ENCODE results near the gene BRAT1.
A peak's percentile ranks its signal among the peaks of the same experiment; 100 is the strongest.
"Not testable (repeated sequence)": the region's sequence is repeated elsewhere in the genome, so short reads cannot be mapped to it uniquely, and the experiment has no call there.

The BRAT1 gene

DNA sequence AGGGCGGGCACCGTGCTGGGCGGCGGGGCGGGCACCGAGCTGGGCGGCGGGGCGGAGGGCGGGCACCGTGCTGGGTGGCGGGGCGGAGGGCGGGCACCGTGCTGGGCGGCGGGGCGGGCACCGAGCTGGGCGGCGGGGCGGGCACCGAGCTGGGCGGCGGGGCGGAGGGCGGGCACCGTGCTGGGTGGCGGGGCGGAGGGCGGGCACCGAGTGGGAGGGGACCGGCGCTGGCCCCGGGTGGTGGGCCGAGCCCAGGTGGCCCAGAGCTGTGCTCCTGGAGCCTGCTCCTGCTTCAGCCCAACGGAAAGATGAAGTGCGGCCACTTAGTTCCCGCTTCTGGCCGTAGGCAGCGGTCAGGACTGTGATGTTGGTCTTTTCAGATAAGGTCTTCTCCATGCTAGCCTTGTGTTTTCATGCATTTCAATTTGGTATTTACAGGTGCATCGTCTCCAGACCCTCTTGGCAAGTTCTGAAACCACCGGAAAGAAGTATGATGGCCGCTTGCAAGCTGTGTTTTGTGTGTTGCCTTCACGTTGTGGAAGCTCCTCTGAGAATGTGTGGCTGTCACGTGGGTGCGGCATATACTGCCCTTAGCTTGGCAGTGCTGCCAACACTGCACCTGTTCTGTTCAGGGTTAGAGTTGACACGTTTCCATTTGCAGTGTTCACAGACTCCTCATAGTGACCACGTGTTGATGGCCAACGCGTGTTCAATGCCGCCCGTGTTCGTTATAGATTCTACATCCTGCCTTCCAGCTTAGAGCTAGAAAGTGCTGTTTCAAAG is 28.7 kb upstream of the BRAT1 start:
- no peak for DNase-seq (ENCODE audit: low spot score)

DNA sequence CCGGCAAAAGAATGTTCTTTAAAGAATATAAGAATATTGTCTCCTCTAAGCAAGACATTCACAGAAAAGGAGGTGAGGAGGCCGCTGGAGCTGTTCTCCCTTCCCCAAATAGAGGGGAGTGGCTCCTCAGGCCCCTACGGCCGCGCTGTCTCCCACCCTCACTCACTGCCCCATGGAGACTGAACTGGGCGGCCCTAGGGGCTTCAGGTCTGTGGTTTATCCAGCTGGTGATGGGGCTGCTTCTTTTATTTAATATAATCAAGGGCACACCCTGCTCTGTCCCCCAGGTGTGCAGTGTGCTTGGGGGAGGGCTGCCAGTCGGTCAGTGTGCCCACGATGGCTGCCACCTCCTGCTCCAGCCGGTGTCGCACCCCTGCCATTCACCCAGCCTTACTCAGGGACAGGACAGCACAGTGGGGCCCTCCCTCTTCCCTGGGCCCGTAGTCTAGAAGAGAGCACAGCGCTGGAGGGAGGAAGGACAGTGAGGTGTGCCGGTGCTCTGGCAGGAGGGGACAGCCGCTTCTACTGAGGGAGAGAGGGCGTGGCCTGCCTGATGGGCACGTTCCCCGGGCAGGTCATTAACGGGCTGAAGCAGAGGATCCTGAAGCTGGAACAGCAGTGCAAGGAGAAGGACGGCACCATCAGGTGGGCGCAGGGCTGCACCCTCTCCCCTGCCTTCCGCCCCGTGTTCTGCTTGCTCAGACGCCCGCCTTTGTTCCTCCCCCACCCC is 26.8 kb upstream of the BRAT1 start:
- DNase-seq (ENCODE audit: low spot score), result no peak

DNA sequence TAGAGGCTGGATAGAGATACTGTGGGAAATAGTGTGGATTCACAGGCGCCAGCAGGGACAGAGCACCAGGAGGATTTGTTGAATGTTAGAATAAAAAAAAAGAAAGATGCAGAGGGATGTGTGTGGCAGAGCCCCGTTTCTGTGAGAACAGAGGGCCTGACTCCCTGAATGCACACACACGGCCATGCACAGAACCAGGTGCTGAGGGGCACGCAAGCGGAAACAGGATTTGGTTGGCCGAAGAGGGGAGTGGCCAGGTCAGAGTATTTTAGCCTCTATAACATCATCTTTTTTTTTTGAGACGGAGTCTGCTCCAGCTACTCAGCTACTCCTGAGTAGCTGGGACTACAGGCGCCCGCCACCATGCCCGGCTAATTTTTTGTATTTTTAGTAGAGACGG is 25.3 kb upstream of the BRAT1 start:
- DNase-seq (ENCODE audit: low spot score), result no peak

DNA sequence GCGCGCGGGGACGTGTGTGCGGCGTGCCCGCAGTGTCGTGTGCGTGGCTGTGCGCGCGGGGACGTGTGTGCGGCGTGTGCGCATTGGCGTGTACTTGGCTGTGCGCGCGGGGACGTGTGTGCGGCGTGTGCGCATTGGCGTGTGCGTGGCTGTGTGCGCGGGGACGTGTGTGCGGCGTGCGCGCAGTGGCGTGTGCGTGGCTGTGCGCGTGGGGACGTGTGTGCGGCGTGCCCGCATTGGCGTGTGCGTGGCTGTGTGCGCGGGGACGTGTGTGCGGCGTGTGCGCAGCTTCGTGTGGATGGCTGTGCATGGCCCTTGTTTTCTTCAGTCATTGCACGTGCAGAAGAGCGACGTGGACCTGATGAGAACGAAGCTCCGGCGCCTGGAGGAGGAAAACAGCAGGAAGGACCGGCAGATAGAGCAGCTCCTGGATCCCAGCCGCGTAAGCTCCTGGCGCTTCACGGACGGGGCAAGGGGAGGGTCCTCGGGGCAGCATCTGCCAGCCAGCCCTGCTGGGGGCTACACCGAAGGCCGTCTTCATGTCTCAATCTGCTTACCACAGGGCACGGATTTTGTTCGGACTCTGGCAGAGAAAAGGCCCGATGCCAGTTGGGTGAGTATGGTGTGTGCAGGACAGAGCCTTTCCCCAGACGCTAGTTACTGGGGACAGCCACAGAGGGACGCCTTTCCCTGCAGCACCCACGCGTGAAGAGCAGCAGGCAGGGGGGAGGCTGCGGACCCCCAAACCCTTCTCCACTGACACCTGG is 22.8 kb upstream of the BRAT1 start:
- no peak for DNase-seq (ENCODE audit: low spot score)

DNA sequence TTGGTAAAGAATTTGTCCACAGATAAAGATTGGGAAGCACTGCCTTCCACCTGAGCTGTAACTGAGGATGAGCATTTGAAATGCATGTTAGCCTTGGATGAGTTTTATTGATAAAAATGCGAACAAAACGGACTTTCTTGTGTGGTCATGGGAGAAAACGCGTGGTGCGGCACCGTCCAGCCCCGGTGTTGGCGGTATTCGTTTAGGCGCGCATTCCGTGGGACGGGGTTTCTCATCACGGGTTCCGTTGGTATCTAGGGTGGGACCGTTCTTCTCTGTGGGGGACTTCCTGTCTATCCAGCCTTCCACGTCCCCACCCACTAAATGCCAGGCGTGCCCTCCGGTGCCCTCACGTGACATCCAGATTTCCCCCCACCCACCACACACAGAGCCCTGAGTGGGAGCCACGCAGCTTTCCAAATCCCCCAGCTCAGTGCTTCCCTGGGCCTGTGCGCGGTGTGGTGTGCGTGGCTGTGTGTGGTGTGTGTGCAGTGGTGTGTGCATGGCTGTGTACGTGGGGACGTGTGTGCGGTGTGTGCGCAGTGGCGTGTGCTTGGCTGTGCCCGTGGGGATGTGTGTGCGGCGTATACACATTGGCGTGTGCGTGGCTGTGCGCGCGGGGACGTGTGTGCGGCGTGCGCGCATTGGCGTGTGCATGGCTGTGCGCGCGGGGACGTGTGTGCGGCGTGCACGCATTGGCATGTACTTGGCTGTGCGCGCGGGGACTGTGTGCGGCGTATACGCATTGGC is 21.6 kb upstream of the BRAT1 start:
- no peak for DNase-seq (ENCODE audit: low spot score)

DNA sequence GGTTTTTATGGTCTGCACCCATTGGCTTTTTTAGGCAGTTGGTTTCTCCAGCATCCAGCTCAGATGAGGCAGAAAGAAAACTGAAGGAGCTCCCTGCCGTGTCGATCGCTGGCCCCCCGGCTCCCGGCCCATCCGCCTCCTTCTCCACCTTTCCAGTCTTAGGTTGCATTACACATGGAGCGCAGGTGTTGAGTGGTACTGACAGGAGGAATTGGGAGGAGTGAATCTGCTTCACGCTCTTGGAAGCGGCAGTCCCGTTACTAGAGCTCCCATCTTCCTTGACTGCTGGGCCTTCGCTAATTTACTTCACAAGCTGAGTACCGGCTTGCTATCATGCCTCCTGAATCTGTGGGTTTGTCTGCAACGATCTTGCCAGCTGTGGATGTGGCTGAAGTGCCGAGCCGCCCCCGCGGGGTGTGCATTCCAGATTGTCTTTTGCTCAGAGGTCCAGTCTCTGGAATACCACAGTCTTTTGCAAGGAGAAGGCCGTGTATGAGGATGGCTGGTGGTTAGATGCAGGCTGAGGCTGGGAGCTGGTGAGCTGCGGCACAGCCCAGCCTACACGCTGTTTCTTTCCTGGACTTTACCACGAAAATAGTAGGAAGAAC is 20.5 kb upstream of the BRAT1 start:
- DNase-seq (ENCODE audit: low spot score), result no peak

DNA sequence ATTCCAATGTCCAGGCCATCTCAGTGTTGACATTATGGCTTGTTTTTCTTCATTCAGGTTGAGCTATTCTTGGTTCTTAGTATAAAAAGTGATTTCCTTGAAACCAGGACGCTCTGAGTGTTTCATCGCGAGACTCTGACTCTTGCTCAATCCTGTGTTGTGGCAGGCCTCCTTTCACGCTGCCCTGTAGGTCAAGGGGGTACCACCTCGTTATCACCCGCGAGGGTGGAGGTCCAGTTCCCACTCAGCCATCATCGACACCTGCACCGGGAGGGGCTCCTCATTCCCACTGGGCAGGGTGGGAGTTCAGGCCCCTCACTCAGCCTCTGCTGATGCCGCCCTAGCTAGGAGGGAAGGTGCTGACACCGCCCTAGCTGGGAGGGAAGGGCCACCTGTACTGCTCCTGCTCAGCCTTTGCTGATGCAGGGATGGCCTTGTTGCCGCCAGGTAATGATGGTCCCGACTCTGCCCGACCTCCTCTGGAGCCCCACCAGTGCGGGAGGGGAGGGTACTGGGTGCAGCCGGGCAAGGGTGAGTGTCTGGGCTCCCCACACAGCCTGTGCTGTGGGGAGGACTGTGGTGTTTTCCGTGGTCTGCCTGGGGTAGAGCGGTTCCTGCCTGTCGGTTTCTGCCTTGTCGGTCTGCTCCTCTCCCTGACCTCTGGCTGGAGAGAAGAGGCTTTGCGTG is 19.9 kb upstream of the BRAT1 start:
- DNase-seq (ENCODE audit: low spot score), result no peak

DNA sequence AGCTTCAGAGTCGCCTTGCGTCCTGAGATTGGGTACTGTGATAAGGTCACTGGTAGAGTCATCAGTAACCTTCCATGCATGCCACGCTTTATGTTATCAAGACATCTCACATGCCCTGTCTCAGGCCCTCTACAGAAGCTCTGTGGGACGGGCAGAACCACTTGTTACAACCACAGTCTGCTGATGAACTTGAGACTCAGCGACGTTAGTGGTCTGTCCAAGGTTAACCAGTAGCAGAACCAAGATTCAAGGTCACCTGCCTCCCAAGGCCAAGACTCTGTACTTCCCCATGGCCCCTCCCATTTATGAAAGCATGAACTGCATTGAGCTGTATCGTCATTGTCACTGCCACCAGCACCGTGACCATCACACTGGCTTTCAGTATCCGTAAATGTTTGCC is 18.4 kb upstream of the BRAT1 start:
- no peak for DNase-seq (ENCODE audit: low spot score)

DNA sequence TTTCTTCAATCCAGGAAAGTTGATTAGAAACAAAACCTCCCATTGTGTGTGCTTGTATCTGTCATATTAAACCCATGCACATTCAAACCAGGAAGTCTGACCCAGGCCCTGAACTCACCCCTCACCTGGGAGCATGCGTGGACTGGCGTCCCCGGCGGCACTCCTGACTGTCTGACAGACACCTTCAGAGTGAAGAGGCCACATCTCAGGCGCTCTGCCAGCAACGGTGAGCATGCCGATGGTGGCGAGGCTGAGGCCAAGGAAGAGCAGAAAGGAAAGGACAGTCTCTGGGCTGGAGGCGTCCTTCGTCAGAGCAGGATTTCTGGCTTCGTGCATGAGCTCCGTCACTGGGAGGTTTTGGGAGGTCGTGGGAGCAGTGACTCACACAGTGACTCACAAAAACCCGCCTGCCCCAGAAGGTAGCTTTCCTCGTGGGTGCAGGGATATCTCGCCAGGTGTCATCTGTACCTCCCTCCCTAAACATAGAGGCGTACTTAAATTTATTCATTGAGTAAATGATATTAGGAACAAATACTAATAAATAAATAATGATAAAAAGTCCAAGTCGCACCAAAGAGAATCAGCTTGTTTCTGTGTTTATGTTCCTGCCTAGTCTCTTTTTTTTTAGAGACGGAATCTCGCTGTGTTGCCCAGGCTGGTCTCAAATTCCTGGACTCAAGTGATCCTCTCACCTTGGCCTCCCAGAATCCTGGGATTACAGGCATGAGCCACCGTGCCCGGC is 16.9 kb upstream of the BRAT1 start:
- peak; percentile 83 for DNase-seq (ENCODE audit: low spot score)

DNA sequence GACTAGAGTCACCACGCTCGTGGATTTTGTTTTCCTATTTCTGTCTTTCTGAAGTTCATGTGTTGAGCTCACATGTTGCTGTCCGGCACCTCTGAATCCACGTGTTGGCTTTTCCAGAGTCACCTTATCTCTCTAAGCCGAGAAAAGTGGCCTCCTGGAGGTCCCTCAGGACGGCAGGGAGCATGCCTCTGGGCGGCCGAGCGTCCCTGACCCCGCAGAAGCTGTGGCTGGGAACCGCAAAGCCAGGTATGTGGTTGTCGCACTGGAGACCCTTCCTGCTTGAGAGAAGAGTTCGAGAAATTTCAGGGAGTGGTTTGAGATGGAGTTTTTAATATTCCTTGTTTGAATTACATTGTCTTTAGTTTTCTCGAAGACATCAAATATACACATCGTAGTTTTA is 16.1 kb upstream of the BRAT1 start:
- DNase-seq (ENCODE audit: low spot score), result no peak

DNA sequence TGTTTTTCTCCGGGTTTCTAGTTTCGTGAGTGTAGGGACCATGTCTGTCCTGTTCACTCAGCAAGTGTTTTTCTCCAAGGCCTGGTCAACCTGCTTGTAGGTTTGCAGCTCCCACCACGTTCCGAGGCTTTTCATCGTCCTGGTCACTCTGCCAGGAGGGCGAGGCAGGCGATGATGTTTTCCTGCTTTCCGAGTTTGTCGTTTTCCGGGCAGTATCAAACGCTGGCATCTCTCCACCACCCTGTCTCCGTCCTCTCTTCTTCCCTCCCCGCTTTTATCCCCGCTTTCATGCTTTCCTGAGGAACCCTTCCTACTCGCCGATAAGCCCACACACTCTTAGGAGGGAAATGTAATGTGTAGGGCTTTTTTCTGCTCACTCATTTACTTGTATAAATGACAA is 14.7 kb upstream of the BRAT1 start:
- DNase-seq (ENCODE audit: low spot score), result no peak

DNA sequence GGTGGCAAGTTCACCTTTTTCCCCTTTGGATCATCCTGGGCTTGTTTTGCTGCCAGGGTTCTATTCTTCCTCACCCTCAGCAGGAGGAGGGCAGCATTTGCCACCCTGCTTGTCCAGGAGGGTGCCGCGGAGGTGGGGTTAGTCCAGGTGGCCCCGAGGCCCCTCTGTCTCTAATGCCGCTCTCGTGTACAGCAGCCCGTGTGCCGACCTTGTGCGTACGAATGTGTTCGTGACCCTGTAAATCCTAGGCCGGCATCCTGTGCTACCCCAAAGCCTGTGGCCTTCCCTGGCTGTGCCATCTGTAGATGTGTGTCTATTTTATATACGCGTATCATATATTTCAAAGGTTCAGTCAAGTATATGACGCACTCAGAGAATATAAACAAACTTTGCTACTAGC is 14.1 kb upstream of the BRAT1 start:
- DNase-seq (ENCODE audit: low spot score), result no peak

DNA sequence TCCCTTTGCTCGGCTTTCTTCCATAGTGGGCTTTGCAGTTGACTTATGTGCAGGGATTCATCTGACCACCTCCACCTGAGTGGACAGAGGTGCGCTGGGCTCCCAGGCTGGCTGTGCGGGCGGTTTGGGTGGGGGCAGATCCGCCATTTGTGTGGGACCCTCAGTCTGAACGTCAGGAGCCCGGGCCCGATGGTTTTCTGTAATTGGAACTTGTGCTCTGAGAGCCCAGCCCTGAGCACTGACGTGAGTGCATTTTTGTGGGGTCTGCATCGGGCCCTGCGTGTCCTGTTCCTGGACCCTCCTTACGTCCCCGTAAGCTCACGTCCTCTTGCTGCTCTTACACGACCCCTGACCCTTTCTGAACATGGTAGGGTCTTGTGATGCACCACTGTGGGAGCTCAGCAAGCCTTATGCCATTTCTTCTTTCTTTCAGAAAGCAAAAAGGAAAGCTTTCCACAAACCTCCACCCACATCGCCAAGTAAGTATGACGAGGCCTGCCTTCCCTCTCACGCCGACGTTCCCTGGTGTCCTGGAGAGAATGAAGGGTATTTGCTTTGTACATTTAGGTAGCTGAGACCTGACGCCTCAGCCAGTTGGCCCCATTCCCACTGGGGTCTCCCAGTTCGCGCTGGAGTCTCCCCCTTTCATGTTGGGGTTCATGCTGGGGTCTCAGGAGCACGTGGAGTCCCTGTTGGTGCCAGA is 13.3 kb upstream of the BRAT1 start:
- DNase-seq (ENCODE audit: low spot score), result no peak

DNA sequence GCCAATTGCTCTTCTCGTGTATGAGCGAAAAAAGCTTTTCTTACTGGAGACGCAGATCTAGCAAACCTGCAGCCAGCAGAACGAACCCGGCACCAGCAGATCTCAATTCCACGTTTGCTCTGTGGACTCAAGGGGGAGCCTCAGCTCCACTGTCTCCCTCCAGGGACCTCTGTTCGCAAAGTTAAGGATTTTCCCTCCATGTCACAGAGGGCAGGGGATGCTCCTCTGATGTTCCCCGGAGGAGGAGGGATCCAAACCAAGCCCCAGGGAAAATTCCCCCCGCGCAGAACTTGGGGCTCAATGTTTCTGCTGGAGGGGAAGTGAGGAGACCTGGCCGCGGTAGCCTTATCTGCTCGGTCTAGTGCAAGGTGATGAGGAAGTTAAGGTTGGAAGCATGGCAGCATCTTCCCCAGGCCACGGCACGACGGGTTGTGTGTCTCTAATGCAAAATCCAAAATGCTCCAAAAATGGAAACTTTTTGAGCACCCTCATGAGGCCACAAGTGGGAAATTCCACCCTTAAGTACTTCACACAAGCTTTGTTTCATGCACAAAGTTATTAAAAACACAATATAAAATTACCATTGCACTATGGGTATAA is 12.5 kb upstream of the BRAT1 start:
- no peak for DNase-seq (ENCODE audit: low spot score)

DNA sequence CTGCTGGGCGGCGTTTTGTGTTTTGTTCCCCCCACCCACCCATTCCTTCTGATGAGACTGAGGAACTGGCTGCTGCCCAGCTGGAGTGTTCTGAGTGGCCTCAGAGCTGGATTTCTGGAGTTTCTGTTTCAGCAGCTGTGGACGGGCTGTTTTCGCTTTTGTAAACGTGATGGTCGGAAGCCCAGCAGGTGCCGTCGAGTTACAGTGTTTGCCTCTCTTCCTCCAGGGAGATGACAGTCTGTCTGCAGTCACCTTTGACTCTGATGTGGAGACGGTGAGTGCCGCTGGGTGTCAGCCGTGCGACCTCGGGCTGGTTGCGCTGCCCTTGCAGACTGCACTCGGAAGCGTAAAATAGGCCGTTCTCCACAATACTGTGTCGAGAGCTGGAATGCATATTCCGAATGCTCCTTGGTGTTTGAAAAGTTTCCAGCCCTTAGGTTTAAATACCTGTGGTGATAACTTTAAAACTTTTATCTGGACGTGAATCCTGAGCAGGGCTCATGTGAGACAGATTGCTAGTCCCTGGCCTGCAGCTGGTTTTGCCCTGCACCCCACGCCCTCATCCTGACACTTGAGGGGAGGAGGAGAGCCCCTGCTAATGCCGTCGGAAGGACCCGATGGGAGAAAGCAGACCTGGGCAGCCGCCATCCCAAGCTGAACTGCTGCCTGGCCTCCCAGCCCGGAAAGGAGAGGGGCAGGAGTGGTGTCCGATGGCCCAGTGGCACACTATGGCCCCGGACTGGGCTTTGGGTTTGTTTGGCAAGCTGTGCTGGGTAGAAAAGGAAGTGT is 11.8 kb upstream of the BRAT1 start:
- DNase-seq (ENCODE audit: low spot score), result no peak

DNA sequence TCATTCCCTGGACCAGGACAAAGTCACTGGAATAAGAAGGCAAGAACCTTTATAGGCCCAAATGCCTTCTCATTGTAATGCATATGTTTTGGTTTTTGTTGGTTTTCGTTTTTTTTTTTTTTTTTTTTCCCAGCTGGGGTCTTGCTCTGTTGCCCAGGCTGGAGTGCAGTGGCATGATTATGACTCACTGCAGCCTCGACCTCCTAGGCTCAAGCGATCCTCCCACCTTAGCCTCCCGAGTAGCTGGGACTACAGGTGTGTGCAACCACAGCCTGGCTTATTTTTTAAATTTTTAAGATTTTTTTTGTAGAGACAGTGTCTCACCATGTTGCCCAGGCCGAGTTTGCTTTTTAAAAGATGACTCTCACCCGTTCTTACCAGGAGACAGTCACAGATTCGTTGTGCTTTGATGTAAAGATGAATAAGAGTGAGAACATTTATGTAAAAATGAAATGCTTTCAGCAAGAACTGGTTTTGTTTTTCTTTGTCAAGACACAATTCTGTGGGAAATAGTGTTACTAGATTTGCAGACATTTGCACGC is 11.1 kb upstream of the BRAT1 start:
- DNase-seq (ENCODE audit: low spot score), result no peak

DNA sequence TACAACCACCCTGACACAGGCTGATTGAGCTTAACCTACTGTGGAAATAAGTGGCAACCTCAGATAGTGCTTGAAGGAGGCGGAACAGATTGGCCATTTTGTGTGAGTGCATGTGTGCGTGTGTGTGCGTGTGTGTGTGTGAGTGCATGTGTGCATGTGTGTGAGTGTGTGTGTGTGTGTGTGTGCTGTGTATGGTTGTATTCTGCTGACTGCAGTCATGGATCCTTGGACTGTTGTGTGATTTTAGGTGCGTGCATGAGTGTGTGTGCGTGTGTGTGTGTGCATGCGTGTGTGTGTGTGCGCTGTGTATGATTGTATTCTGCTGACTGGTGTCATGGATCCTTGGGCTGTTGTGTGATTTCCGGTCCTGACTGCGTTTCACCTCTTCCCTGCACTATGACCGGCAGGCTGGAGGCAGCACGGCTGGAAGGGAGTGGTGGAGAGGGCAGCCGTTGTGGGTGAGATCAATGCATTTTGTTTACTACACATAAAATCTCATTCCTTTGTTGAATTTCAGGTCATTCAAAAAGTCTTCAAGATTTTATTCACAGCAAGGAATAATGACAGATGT is 9.7 kb upstream of the BRAT1 start:
- peak; percentile 30 for DNase-seq (ENCODE audit: low spot score)

DNA sequence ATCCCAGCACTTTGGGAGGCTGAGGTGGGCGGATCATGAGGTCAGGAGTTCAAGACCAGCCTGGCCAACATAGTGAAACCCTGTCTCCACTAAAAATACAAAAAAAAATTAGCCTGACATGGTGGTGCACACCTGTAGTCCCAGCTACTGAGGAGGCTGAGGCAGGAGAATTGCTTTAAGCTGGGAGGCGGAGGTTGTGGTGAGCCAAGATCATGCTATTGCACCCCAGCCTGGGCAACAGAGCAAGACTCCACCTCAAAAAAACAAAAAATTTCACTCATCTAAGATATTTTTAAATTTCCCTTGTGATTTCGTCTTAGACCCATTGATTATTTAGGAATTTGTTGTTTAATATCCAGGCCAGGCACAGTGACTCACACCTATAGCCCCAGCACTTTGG is 8.6 kb upstream of the BRAT1 start:
- DNase-seq (ENCODE audit: low spot score), result not testable (repeated sequence)
